ENCODE results near the gene TBC1D1.

The TBC1D1 gene

GRCh38 chr4:38065900-38066299 lies 175.0 kb downstream of the TBC1D1 start:
- H2AFZ ChIP-seq (ENCODE audit: low read length), result no peak overlapping the region
- H3K4me1 ChIP-seq (ENCODE audit: insufficient read depth, low read length, severe bottlenecking), result peaks cover 7% of the 10 kb centered on the region
- peaks cover 97% of the 10 kb centered on the region for H3K36me3 ChIP-seq (ENCODE audit: insufficient read depth, low read length)
- H3K9me3 ChIP-seq (ENCODE audit: low read length), result no peaks in the 10 kb centered on the region
- H3K79me2 ChIP-seq (ENCODE audit: insufficient read depth, low read length), result no peaks in the 10 kb centered on the region
- no peaks in the 10 kb centered on the region for H3K27me3 ChIP-seq (ENCODE audit: insufficient read depth, low read length)
- H3F3A ChIP-seq (ENCODE audit: insufficient read depth, low read length), result no peaks in the 10 kb centered on the region
- H3K4me3 ChIP-seq (ENCODE audit: low read depth, low read length, poor library complexity, severe bottlenecking), result no peak overlapping the region
- H3K9me2 ChIP-seq (ENCODE audit: low read depth, low read length), result no peaks in the 10 kb centered on the region
- H4K20me1 ChIP-seq (ENCODE audit: insufficient read depth, low read length), result no peaks in the 10 kb centered on the region
- H3K4me2 ChIP-seq (ENCODE audit: low read length), result no peak overlapping the region
- TF ChIP-seq CTCF (IDR thresholded peaks at IDR 0.05; ENCODE audit: low read length) (no peak), EZH2 (IDR thresholded peaks at IDR 0.05; ENCODE audit: borderline replicate concordance, low read length) (no peak)
- H3K27ac ChIP-seq (ENCODE audit: low read depth, low read length, poor library complexity, severe bottlenecking), result no peak overlapping the region
- no peak overlapping the region for H3K9ac ChIP-seq (ENCODE audit: low read length)

- Histone ChIP-seq H3K4me2 (ENCODE audit: low read length) (no peak overlapping the region), H2AFZ (ENCODE audit: low read length) (no peak overlapping the region), H3K9me2 (ENCODE audit: low read depth, low read length) (no peaks in the 10 kb centered on the region), H3K9me3 (ENCODE audit: low read length) (no peaks in the 10 kb centered on the region), H3K4me1 (ENCODE audit: insufficient read depth, low read length, severe bottlenecking) (no peaks in the 10 kb centered on the region), H4K20me1 (ENCODE audit: insufficient read depth, low read length) (no peaks in the 10 kb centered on the region), H3K27ac (ENCODE audit: low read depth, low read length, poor library complexity, severe bottlenecking) (no peak overlapping the region), H3K36me3 (ENCODE audit: insufficient read depth, low read length) (peaks cover 98% of the 10 kb centered on the region), H3K79me2 (ENCODE audit: insufficient read depth, low read length) (no peaks in the 10 kb centered on the region), H3K27me3 (ENCODE audit: insufficient read depth, low read length) (no peaks in the 10 kb centered on the region), H3K9ac (ENCODE audit: low read length) (no peak overlapping the region), H3K4me3 (ENCODE audit: low read depth, low read length, poor library complexity, severe bottlenecking) (no peak overlapping the region), H3F3A (ENCODE audit: insufficient read depth, low read length) (no peaks in the 10 kb centered on the region)
- TF ChIP-seq CTCF (IDR thresholded peaks at IDR 0.05; ENCODE audit: low read length) (no peak), EZH2 (IDR thresholded peaks at IDR 0.05; ENCODE audit: borderline replicate concordance, low read length) (no peak)
Observed at GRCh38 chr4:38067499-38067898, 176.6 kb downstream of the TBC1D1 start.

- no peaks in the 10 kb centered on the region for H3K9me3 ChIP-seq (ENCODE audit: low read length)
- no peaks in the 10 kb centered on the region for H4K20me1 ChIP-seq (ENCODE audit: insufficient read depth, low read length)
- no peaks in the 10 kb centered on the region for H3K79me2 ChIP-seq (ENCODE audit: insufficient read depth, low read length)
- no peaks in the 10 kb centered on the region for H3F3A ChIP-seq (ENCODE audit: insufficient read depth, low read length)
- H3K9ac ChIP-seq (ENCODE audit: low read length), result no peak overlapping the region
- H3K4me2 ChIP-seq (ENCODE audit: low read length), result no peak overlapping the region
- H3K36me3 ChIP-seq (ENCODE audit: insufficient read depth, low read length), result peaks cover 98% of the 10 kb centered on the region
- H3K9me2 ChIP-seq (ENCODE audit: low read depth, low read length), result no peaks in the 10 kb centered on the region
- TF ChIP-seq EZH2 (IDR thresholded peaks at IDR 0.05; ENCODE audit: borderline replicate concordance, low read length) (no peak), CTCF (IDR thresholded peaks at IDR 0.05; ENCODE audit: low read length) (no peak)
- H3K4me1 ChIP-seq (ENCODE audit: insufficient read depth, low read length, severe bottlenecking), result no peaks in the 10 kb centered on the region
- H2AFZ ChIP-seq (ENCODE audit: low read length), result no peak overlapping the region
- H3K27me3 ChIP-seq (ENCODE audit: insufficient read depth, low read length), result no peaks in the 10 kb centered on the region
- H3K4me3 ChIP-seq (ENCODE audit: low read depth, low read length, poor library complexity, severe bottlenecking), result no peak overlapping the region
- H3K27ac ChIP-seq (ENCODE audit: low read depth, low read length, poor library complexity, severe bottlenecking), result no peak overlapping the region
Observed at GRCh38 chr4:38068107-38068506, 177.2 kb downstream of the TBC1D1 start.
